Aorta (tissue), 5 donors: ENCODE data around the gene TMEM164. TPM values are rescaled to one million over a fixed set of nuclear protein-coding genes. Genes with fewer than 3 reads are reported as not detected.

ENCODE experiments used
- ATAC-seq: fragments of 200-7000 bp; cut with Tn5 transposase; one replicate; pipeline ENCODE4 v1.9.1; 2022; ENCODE audit warnings: moderate library complexity; ENCODE audit not compliant: low FRiP score
- DNase-seq, 2 donors: peaks; one replicate each; pipeline ENCODE4 v3.0.0-alpha.2; 2020
- H3K27ac ChIP-seq, 2 donors: one replicate each; pipeline ENCODE4 v1.5.1; 2013; ENCODE audit warnings: low read length in 2 of 2, mild to moderate bottlenecking in 2 of 2, moderate library complexity in 2 of 2, control low read depth in 1 of 2, inconsistent platforms in 1 of 2, low read depth in 1 of 2
- H3K27me3 ChIP-seq, 2 donors: one replicate each; pipeline ENCODE4 v1.6.1; 2013; ENCODE audit warnings: control low read depth in 1 of 2, low read length in 1 of 2, mild to moderate bottlenecking in 1 of 2, moderate library complexity in 1 of 2; ENCODE audit not compliant: insufficient read depth in 2 of 2, control insufficient read depth in 1 of 2
- H3K36me3 ChIP-seq, 2 donors: one replicate each; pipeline ENCODE4 v1.6.1; 2013; ENCODE audit warnings: control low read depth in 1 of 2, low read length in 1 of 2, mild to moderate bottlenecking in 1 of 2; ENCODE audit not compliant: insufficient read depth in 2 of 2, control insufficient read depth in 1 of 2
- H3K4me1 ChIP-seq, 2 donors: one replicate each; pipeline ENCODE4 v1.6.1; 2013; ENCODE audit warnings: low read length in 2 of 2, control low read depth in 1 of 2, mild to moderate bottlenecking in 1 of 2, moderate library complexity in 1 of 2; ENCODE audit not compliant: insufficient read depth in 2 of 2, control insufficient read depth in 1 of 2
- H3K4me3 ChIP-seq, 2 donors: one replicate each; pipeline ENCODE4 v1.5.1; 2013; ENCODE audit warnings: low read length in 2 of 2, control low read depth in 1 of 2, mild to moderate bottlenecking in 1 of 2
- H3K9me3 ChIP-seq: one replicate; pipeline ENCODE4 v1.6.1; 2013; ENCODE audit warnings: mild to moderate bottlenecking, low read length; ENCODE audit not compliant: control insufficient read depth
- WGBS, 2 donors: extraction: QIAGEN DNeasy Blood & Tissue Kit; methylation state at CpG; one replicate each; pipeline ENCODE4 v1.1.7; 2013; 5-methylcytosine and 5-hydroxymethylcytosine counted together
- intact Hi-C, 2 donors: fragments of 100-400 bp; cut with DNase I; formaldehyde crosslinking; loops; one replicate each; pipeline versions ENCODE4 v1.14.2 to v1.15.0; 2022
- polyA plus RNA-seq, 2 donors: library from polyadenylated mRNA; stranded (reverse); fragments of 200-250 nt; gene quantifications; one replicate each; pipeline ENCODE4 v1.2.3, GENCODE V29; 2013
- total RNA-seq, 2 donors: library from RNA; stranded (reverse); fragmentation: NEBNext Ultra II Directional; extraction: Animal tissue kit (Norgen Biotek cat#: 25700); gene quantifications; one replicate each; pipeline ENCODE4 v1.2.1, GENCODE V29; 2021
- donor health status: healthy with polysubstance abuse.
- donor health status: Bipolar disorder and iron deficiency.
- donor health status: DM: no; HTN: no; CAD: no.
- donor health status: DM: no; HTN: no; CAD: no.
- donor health status: DM: yes; HTN: yes; CAD: no.

The TMEM164 gene
- total and polyA plus RNA-seq, 4 donors = 7.8 to 18.3 (median 11.2) TPM

GRCh38 chrX:110183314-110183713 lies 180.4 kb downstream of the TMEM164 start:
- Histone ChIP-seq H3K36me3 (no peaks in the 10 kb centered on the region), H3K4me3 (no peak overlapping the region), H3K27me3 (no peaks in the 10 kb centered on the region), H3K27ac (no peak overlapping the region), H3K9me3 (no peaks in the 10 kb centered on the region), H3K4me1 (no peaks in the 10 kb centered on the region)
- WGBS, 2 donors = 81 to 99% methylated on average over 2 of the region's 2 CpGs
- intact Hi-C loops = no loop called here
- DNase-seq (no peak), ATAC-seq (no peak)

- WGBS, 2 donors = 70 to 83% methylated on average over 4 of the region's 4 CpGs
- intact Hi-C loops = no loop called here
- no peaks in the 10 kb centered on the region for H3K27me3 ChIP-seq
- no peak overlapping the region for H3K27ac ChIP-seq
- H3K4me1 ChIP-seq = no peaks in the 10 kb centered on the region
- H3K36me3 ChIP-seq = no peaks in the 10 kb centered on the region
- no peak overlapping the region for H3K4me3 ChIP-seq
- DNase-seq = no peak
- ATAC-seq = no peak
- H3K9me3 ChIP-seq = no peaks in the 10 kb centered on the region
Observed at GRCh38 chrX:110188701-110189558, 186.0 kb downstream of the TMEM164 start.

GRCh38 chrX:110192516-110192915 lies 189.6 kb downstream of the TMEM164 start:
- no peak for ATAC-seq
- intact Hi-C loops = no loop called here
- H3K9me3 ChIP-seq = no peaks in the 10 kb centered on the region
- no peak overlapping the region for H3K27ac ChIP-seq
- DNase-seq = no peak
- no peaks in the 10 kb centered on the region for H3K4me1 ChIP-seq
- 85 to 93% methylated on average over 4 of the region's 4 CpGs for WGBS, 2 donors
- no peaks in the 10 kb centered on the region for H3K27me3 ChIP-seq
- no peak overlapping the region for H3K4me3 ChIP-seq
- no peaks in the 10 kb centered on the region for H3K36me3 ChIP-seq

GRCh38 chrX:110194977-110195376 lies 192.1 kb downstream of the TMEM164 start:
- intact Hi-C loops = no loop called here
- no peak for ATAC-seq
- WGBS, 2 donors = 54% methylated on average over 3 of the region's 3 CpGs

GRCh38 chrX:110201799-110202198 lies 198.9 kb downstream of the TMEM164 start:
- no peak for DNase-seq
- intact Hi-C loops = no loop called here
- Histone ChIP-seq H3K27ac (no peak overlapping the region), H3K27me3 (no peaks in the 10 kb centered on the region), H3K4me1 (no peaks in the 10 kb centered on the region), H3K36me3 (no peaks in the 10 kb centered on the region), H3K4me3 (no peak overlapping the region), H3K9me3 (no peaks in the 10 kb centered on the region)
- no peak for ATAC-seq
- 69 to 93% methylated on average over 3 of the region's 3 CpGs for WGBS, 2 donors

More at GRCh38 chrX:110194977-110195376, 192.1 kb downstream of the TMEM164 start:
- Histone ChIP-seq H3K4me1 (no peaks in the 10 kb centered on the region), H3K9me3 (no peaks in the 10 kb centered on the region), H3K4me3 (no peak overlapping the region), H3K36me3 (no peaks in the 10 kb centered on the region), H3K27ac (no peak overlapping the region), H3K27me3 (no peaks in the 10 kb centered on the region)
- DNase-seq = no peak

GRCh38 chrX:110204986-110205385 lies 202.1 kb downstream of the TMEM164 start:
- no peaks in the 10 kb centered on the region for H3K27me3 ChIP-seq
- H3K27ac ChIP-seq = no peak overlapping the region
- ATAC-seq (no peak), DNase-seq (no peak)
- intact Hi-C loops = no loop called here
- no peaks in the 10 kb centered on the region for H3K36me3 ChIP-seq
- no peaks in the 10 kb centered on the region for H3K9me3 ChIP-seq
- no peaks in the 10 kb centered on the region for H3K4me1 ChIP-seq
- no peak overlapping the region for H3K4me3 ChIP-seq

- 68 to 92% methylated on average over 2 of the region's 2 CpGs for WGBS, 2 donors
- Histone ChIP-seq H3K9me3 (no peaks in the 10 kb centered on the region), H3K27me3 (no peaks in the 10 kb centered on the region), H3K36me3 (no peaks in the 10 kb centered on the region), H3K27ac (no peak overlapping the region), H3K4me3 (no peak overlapping the region), H3K4me1 (no peaks in the 10 kb centered on the region)
- ATAC-seq = no peak
- DNase-seq = no peak
- intact Hi-C loops = no loop called here
Observed at GRCh38 chrX:110208092-110208491, 205.2 kb downstream of the TMEM164 start.

- H3K9me3 ChIP-seq = no peaks in the 10 kb centered on the region
- no peak for ATAC-seq
- H3K4me1 ChIP-seq = no peaks in the 10 kb centered on the region
- intact Hi-C loops = no loop called here
- H3K27me3 ChIP-seq = no peaks in the 10 kb centered on the region
- WGBS, 2 donors = 47 to 66% methylated on average over 5 of the region's 5 CpGs
- H3K27ac ChIP-seq = no peak overlapping the region
- H3K36me3 ChIP-seq = no peaks in the 10 kb centered on the region
- no peak overlapping the region for H3K4me3 ChIP-seq
- no peak for DNase-seq
Observed at GRCh38 chrX:110210417-110211139, 207.7 kb downstream of the TMEM164 start.

GRCh38 chrX:110211340-110211739 lies 208.4 kb downstream of the TMEM164 start:
- intact Hi-C loops = no loop called here
- 58 to 100% methylated on average over 1 of the region's 1 CpG for WGBS, 2 donors
- no peaks in the 10 kb centered on the region for H3K4me1 ChIP-seq
- no peak overlapping the region for H3K27ac ChIP-seq
- no peak for DNase-seq
- ATAC-seq = no peak
- no peaks in the 10 kb centered on the region for H3K36me3 ChIP-seq
- no peak overlapping the region for H3K4me3 ChIP-seq
- no peaks in the 10 kb centered on the region for H3K27me3 ChIP-seq
- H3K9me3 ChIP-seq = no peaks in the 10 kb centered on the region
